ENCODE results near the gene PPM1F. TPM values are rescaled to one million over a fixed set of nuclear protein-coding genes. Genes with fewer than 3 reads are reported as not detected.
"Not testable (repeated sequence)": the region's sequence is repeated elsewhere in the genome, so short reads cannot be mapped to it uniquely, and the experiment has no call there.

PPM1F gene
- total and polyA plus RNA-seq, 2 experiments from 2014 or later, result 15.1 to 41.6 TPM

DNA sequence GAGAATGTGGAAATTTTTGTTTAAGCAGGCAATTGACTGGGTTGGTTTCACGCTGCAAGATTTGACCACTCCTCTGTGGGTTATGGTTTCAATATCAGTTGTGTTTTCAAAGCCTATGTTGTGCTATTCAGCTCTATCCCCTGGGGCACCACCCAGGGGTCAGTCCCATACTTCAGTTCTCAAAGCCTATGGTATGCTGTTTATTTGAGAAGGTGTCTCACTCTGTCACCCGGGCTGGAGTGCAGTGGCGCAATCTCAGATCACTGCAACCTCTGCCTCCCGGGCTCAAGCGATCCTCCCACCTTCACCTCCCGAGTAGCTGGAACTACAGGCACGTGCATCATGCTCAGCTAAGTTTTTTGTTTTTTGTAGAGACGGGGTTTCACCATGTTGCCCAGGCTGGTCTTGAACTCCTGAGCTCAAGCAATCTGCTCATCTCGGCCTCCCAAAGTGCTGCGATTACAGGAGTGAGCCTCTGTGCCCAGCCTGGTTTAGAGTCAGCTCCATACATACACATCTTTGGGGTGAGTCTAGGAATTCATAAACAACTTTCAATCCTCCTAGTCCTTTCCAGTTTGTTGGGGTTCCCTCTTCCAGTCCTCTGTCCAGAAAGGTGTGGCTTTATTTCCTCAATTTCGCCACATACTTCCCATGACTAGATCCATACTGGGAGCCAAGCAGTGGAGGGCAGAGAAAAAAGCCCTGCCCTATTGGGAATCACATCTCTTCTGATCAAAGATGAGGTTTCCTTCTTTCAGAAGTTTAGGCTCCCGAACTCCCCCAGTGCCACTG is 50.2 kb downstream of the PPM1F start:
- no peak overlapping the region for H3K4me2 ChIP-seq (ENCODE audit: unreplicated experiment)
- H3K36me3 ChIP-seq (ENCODE audit: low read depth), result no peaks in the 10 kb centered on the region
- no peak overlapping the region for H3K9ac ChIP-seq
- no peak for DNase-seq
- no peaks in the 10 kb centered on the region for H4K20me1 ChIP-seq (ENCODE audit: insufficient read depth)
- no peak overlapping the region for H3K27ac ChIP-seq
- 88 to 90% methylated on average over 12 of the region's 12 CpGs for WGBS, 2 experiments (ENCODE audit: low coverage in 1 of 2, low lambda C conversion rate in 2 of 2, missing lambda C conversion rate in 2 of 2)
- no peak overlapping the region for H3K4me3 ChIP-seq
- in situ Hi-C loops (cut with MboI), result no loop called here
- no peak overlapping the region for H2AFZ ChIP-seq
- H3F3A ChIP-seq (ENCODE audit: insufficient read depth), result no peaks in the 10 kb centered on the region
- H3K79me2 ChIP-seq (ENCODE audit: insufficient read depth), result no peaks in the 10 kb centered on the region
- H3K9me3 ChIP-seq (ENCODE audit: low read depth), result no peaks in the 10 kb centered on the region
- no peaks in the 10 kb centered on the region for H3K4me1 ChIP-seq (ENCODE audit: insufficient read depth)
- no peak for TF ChIP-seq EZH2 (IDR thresholded peaks at IDR 0.05; ENCODE audit: insufficient read depth, poor library complexity, severe bottlenecking)
- H3K9me2 ChIP-seq (ENCODE audit: insufficient read depth), result no peaks in the 10 kb centered on the region
- H3K27me3 ChIP-seq (replicated peaks; ENCODE audit: insufficient read depth), result no peaks in the 10 kb centered on the region

DNA sequence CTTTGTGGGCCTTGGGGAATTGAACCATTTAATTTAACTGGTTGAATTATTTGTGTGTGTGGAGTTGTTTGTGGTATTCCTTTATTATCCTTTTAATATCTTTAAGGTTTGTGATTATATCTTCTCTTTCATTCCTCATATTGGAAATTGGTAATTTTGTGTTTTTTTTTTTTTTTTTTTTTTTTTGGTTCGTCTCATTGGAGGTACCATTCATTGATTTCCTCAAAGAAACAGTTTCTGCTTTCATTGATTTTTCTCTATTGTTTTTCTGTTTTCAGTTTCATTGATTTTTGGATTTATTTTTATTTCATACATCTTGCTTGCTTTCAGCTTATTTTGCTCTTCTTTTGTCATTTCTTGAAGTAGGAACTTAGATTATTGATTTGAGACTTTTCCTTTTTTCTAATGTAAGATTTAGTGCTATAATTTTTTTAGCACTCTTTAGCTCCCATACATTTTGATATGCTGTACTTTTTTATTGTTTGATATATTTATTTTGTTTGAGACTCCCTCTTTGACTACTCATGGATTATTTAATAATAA is 54.2 kb downstream of the PPM1F start:
- Histone ChIP-seq H2AFZ (no peak overlapping the region), H3K9me3 (ENCODE audit: low read depth) (no peaks in the 10 kb centered on the region), H3K36me3 (ENCODE audit: low read depth) (no peaks in the 10 kb centered on the region), H3K4me2 (ENCODE audit: unreplicated experiment) (no peak overlapping the region), H3K27ac (no peak overlapping the region), H3K4me1 (ENCODE audit: insufficient read depth) (no peaks in the 10 kb centered on the region), H3K79me2 (ENCODE audit: insufficient read depth) (no peaks in the 10 kb centered on the region), H3K27me3 (replicated peaks; ENCODE audit: insufficient read depth) (no peaks in the 10 kb centered on the region), H3K4me3 (no peak overlapping the region), H3K9me2 (ENCODE audit: insufficient read depth) (no peaks in the 10 kb centered on the region), H4K20me1 (ENCODE audit: insufficient read depth) (no peaks in the 10 kb centered on the region), H3K9ac (no peak overlapping the region), H3F3A (ENCODE audit: insufficient read depth) (no peaks in the 10 kb centered on the region)
- no peak for TF ChIP-seq EZH2 (IDR thresholded peaks at IDR 0.05; ENCODE audit: insufficient read depth, poor library complexity, severe bottlenecking)
- no peak for TF ChIP-seq EZH2phosphoT487 (IDR thresholded peaks at IDR 0.05; ENCODE audit: insufficient read depth, low read depth)
- in situ Hi-C loops (cut with MboI), result no loop called here
- 73 to 92% methylated on average over 1 of the region's 1 CpG for WGBS, 2 experiments (ENCODE audit: low coverage in 1 of 2, low lambda C conversion rate in 2 of 2, missing lambda C conversion rate in 2 of 2)
- DNase-seq, result no peak

DNA sequence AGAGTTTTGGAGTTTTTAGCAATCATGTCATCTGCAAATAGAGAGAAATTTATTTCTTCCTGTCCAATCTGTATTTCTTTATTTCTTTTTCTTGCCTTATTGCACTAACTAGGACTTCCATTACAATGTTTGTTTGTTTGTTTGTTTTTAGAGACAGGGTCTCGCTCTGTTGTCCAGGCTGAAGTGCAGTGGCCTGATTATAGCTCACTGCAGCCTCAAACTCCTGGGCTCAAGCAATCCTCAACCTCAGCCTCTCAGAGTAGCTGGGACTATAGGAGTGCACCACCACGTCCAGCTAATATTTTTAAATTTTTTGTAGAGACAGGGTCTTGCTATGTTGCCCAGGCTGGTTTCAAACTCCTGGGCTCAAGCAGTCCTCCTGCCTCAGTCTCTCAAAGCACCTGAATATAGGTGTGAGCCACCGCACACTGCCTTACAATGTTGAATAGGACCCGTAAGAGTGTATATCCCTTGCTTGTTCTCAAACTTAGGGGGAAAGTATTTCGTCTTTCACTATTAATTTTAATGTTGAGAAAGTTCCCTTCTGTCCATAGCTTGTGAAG is 55.6 kb downstream of the PPM1F start:
- Histone ChIP-seq H3K9me2 (ENCODE audit: insufficient read depth) (no peaks in the 10 kb centered on the region), H3K79me2 (ENCODE audit: insufficient read depth) (no peaks in the 10 kb centered on the region), H3K4me1 (ENCODE audit: insufficient read depth) (no peaks in the 10 kb centered on the region), H4K20me1 (ENCODE audit: insufficient read depth) (no peaks in the 10 kb centered on the region), H3K27me3 (replicated peaks; ENCODE audit: insufficient read depth) (no peaks in the 10 kb centered on the region), H3K4me2 (ENCODE audit: unreplicated experiment) (no peak overlapping the region), H3F3A (ENCODE audit: insufficient read depth) (no peaks in the 10 kb centered on the region), H3K4me3 (no peak overlapping the region), H3K9me3 (ENCODE audit: low read depth) (no peaks in the 10 kb centered on the region), H2AFZ (no peak overlapping the region), H3K27ac (no peak overlapping the region), H3K36me3 (ENCODE audit: low read depth) (no peaks in the 10 kb centered on the region), H3K9ac (no peak overlapping the region)
- WGBS, 2 experiments (ENCODE audit: low coverage in 1 of 2, low lambda C conversion rate in 2 of 2, missing lambda C conversion rate in 2 of 2), result 77 to 85% methylated on average over 5 of the region's 5 CpGs
- in situ Hi-C loops (cut with MboI), result no loop called here
- TF ChIP-seq EZH2 (IDR thresholded peaks at IDR 0.05; ENCODE audit: insufficient read depth, poor library complexity, severe bottlenecking) (no peak), EZH2phosphoT487 (IDR thresholded peaks at IDR 0.05; ENCODE audit: insufficient read depth, low read depth) (no peak)
- no peak for DNase-seq

DNA sequence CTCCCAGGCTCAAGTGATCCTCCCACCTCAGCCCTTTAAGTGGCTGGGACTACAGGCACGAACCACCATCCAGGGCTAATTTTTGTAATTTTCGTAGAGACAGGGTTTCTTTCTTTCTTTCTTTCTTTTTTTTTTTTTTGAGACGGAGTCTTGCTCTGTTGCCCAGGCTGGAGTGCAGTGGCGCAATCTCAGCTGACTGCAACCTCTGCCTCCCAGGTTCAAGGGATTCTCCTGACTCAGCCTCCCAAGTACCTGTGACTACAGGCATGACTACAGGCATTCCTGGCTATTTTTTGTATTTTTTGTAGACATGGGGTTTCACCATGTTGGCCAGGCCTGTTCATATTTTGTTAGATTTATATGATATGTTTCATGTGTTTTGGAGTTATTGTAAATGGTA is 56.4 kb downstream of the PPM1F start:
- H3K4me2 ChIP-seq (ENCODE audit: unreplicated experiment); in situ Hi-C loops (cut with MboI); H3K4me3 ChIP-seq; H3K27ac ChIP-seq; DNase-seq; H2AFZ ChIP-seq; H3K4me1 ChIP-seq (ENCODE audit: insufficient read depth); H4K20me1 ChIP-seq (ENCODE audit: insufficient read depth); H3K9me2 ChIP-seq (ENCODE audit: insufficient read depth); H3F3A ChIP-seq (ENCODE audit: insufficient read depth); H3K9me3 ChIP-seq (ENCODE audit: low read depth); H3K79me2 ChIP-seq (ENCODE audit: insufficient read depth); H3K36me3 ChIP-seq (ENCODE audit: low read depth); H3K27me3 ChIP-seq (replicated peaks; ENCODE audit: insufficient read depth); H3K9ac ChIP-seq: not testable (repeated sequence)
- WGBS, 2 experiments (ENCODE audit: low coverage in 1 of 2, low lambda C conversion rate in 2 of 2, missing lambda C conversion rate in 2 of 2), result 67 to 73% methylated on average over 3 to 4 of the region's 4 CpGs
